NCI-H345 treated with DMSO at 0.1 percent for 48 hours (cell line): Measurements from ENCODE around the gene KDF1.
"Not testable (repeated sequence)": the region's sequence is repeated elsewhere in the genome, so short reads cannot be mapped to it uniquely, and the experiment has no call there.

Experiments used
- DNase-seq: peaks from one replicate; lab custom pipeline; 2025; ENCODE audit not compliant: unreplicated experiment; lab: John Stamatoyannopoulos, UW

Gene KDF1

DNA sequence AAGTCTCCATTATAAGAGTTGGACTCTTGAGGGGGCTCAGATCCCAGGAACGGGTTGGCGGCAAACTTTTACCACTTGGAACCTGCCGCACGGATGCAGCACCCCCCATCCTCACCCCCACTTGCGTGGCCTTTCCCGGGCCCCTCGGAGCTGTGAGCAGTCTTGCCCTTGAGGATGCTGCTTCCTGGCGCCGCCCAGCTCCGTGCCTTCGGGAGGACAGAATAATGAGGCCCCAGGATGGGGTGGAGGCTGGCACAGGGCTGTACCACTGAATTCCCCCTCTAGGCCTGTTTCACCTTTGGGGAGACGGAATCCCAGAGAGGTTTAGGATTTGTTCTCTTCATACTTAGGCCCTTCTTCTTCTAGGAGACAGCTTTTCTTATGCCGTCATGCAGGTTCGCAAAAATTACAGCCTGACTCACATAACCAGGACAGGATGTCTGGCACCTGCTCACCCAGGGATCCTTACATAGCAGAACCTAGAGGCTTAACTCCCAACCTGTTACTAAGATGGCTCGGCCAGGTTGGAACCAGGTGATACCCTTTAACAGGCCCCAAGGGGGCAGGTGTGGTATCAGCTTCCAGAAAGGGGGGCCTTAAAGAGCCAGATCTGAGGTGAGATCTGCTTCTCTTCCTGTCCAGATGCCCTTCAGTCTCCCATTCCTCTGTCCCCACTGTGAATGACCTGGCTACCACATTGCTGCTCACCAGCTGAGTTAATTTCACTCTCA, 34.7 kb upstream of the KDF1 start:
- DNase-seq: no peak

DNA sequence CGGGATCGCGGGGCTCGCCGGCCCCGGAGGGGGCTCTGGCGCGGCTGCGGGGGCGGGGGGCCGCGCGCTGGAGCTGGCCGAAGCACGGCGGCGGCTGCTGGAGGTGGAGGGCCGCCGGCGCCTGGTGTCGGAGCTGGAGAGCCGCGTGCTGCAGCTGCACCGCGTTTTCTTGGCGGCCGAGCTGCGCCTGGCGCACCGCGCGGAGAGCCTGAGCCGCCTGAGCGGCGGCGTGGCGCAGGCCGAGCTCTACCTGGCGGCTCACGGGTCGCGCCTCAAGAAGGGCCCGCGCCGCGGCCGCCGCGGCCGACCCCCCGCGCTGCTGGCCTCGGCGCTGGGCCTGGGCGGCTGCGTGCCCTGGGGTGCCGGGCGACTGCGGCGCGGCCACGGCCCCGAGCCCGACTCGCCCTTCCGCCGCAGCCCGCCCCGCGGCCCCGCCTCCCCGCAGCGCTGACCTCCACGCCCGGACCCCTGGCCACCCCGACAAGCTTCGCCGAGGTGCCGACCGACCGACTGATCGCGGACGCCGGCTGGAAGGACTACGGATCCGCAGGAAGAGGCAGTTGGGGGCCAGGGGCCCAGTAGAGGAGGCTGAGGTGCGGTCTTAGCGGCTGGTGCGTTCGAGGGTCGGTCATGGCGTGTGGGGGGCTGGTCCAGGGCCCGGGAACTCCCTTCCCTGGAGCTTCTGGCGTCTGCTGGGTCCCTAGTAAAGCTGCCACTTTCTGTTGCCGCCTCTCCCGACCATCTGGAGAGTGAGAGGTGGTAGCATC, 33.9 kb upstream of the KDF1 start:
- no peak for DNase-seq

DNA sequence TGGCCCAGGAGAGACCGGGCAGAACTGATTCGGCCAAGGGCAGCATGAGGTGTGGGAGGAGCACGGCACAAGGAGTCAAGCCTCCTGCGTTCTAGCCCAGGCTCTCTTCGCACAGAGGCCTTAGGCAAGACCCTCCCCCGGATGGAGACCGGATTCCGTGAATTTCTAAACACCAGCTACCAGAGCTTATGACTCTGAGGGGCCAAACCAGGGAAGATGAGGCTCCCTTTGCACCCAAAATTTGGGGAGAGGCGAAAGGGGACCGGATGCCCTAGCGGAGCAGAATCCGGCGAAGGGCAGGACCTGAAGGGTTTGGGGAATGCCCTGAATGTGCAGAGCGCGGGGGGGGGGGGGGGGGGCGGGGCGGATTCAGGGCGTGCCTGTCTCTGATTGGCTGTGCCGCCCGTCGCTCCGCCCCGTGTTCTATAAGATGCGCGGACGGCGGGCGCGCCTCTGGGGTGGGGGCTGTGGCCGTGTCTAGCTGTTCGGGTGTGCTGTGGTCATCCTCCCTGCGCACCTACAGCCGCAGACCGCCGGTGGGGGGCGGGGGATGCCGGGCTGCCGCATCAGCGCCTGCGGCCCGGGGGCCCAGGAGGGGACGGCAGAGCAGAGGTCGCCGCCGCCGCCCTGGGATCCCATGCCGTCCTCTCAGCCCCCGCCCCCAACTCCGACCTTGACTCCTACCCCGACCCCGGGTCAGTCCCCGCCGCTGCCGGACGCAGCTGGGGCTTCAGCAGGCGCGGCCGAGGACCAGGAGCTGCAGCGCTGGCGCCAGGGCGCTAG, 33.2 kb upstream of the KDF1 start, which contains the start of gene TRNP1:
TRNP1 (plus strand) TSS at position 456 of the 783 bp plus-strand sequence; CDS start at position 551, 95 bp downstream.
- peak; percentile 66 for DNase-seq

DNA sequence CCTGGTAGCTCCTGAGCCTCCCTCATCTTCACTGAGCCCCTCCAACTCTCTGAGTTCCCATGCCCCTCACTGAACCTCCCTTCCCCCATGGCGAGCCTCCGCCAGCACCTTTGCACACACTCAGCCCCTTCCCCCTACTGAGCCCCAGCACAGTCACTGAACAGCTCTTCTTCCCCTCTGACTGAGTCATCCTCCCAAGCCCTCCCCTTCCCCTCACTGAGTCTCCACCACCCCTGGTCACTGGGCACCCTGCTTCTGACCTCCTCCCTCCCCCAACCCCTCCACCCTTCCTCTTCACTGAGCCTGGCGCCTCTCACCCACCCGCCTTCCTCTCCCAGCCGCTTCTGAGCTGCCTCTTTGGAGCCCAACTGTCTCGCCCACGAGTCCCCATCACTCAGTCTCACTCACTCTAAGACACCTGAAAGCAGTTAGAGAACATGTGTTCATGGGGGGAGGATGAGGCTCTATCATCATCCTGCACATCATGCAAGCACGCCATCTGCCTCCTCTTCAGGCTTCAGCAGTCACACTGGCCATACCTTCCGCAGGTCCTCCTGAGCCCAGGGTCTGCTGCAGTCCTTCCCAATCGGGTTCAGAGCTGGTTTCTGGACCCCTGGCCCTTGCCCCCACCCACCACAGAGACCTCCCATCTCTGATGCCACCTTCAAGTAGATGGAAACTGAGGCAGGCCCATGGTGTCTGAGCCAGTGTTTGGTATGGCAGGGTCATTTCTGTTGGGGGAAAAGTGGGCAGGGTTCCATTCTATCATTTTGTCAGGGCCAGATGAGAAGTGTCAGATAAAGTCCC, 31.2 kb upstream of the KDF1 start:
- DNase-seq: no peak

DNA sequence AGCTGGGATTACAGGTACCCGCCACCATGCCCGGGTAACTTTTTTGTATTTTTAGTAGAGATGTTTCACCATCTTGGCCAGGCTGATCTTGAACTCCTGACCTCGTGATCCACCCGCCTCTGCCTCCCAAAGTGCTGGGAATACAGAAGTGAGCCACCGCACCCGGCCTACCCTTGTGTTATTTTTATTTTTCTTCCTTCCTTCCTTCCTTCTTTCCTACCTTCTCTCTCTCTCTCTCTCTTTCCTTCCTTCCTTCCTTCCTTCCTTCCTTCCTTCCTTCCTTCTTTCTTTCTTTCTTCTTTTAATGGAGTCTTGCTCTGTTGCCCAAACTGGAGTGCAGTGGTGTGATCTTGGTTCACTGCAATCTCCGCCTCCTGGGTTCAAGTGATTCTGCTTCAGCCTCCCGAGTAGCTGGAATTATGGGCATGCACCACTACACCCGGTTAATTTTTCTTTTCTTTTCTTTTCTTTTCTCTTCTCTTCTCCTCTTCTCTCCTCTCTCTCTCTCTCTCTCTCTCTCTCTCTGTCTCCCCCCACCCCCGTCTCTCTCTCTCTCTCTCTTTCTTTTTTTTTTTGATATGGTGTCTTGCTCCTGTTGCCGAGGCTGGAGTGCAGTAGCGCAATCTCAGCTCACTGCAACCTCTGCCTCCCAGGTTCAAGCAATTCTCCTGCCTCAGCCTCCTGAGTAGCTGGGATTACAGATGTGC, 29.3 kb upstream of the KDF1 start:
- DNase-seq: not testable (repeated sequence)

DNA sequence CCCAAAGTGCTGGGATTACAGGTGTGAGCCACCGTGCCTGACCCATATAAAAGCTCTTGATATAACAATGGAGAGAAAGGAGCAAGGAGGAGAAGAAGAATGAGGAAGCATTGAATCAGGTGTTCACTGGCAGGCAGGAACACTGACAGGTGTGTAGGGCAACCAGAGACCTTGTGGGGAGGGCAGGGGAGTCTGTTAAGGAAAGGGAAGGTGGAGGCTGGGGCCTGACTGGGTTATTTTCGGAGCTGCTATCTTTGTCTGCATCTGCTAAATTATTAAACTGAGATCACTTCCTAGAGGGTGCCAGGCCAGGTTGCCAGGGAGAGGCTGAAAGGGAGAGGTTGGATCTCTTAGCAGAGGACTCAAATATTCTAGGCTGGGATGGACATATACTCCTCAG, 26.4 kb upstream of the KDF1 start:
- no peak for DNase-seq

DNA sequence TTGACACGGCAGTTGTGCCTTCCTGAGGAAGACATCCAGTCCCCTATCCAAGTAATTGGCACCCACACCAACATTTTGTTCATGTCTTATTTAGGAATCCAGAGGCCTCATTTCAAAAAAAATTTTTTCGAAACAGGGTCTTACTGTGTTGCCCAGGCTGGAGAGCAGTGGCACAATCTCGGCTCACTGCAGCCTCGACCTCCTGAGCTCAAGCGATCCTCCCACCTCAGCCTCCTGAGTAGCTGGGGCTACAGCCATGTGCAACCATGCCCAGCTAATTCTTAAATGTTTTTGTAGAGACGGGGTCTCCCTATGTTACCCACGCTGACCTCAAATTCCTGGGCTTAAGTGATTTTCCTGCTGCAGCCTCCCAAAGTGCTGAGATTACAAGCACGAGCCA, 24.0 kb upstream of the KDF1 start:
- DNase-seq: no peak

DNA sequence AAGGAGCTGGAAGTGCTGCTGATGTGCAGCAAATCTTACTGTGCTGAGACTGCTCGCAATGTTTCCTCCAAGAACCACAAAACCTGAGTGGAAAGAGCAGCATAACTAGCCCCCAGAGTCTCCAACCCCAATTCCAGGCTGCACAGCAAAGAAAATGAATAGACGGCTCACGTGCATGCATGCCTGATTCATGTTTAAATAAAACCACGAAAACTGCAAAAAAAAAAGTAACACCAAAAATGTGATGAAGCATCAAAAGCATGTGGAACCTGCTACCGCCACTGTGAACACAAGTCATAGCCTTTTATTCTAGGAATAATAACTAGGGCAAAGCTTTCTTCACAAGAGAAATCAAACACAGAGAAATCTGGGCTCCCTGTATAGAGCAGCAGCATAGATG, 23.6 kb upstream of the KDF1 start:
- DNase-seq: no peak

DNA sequence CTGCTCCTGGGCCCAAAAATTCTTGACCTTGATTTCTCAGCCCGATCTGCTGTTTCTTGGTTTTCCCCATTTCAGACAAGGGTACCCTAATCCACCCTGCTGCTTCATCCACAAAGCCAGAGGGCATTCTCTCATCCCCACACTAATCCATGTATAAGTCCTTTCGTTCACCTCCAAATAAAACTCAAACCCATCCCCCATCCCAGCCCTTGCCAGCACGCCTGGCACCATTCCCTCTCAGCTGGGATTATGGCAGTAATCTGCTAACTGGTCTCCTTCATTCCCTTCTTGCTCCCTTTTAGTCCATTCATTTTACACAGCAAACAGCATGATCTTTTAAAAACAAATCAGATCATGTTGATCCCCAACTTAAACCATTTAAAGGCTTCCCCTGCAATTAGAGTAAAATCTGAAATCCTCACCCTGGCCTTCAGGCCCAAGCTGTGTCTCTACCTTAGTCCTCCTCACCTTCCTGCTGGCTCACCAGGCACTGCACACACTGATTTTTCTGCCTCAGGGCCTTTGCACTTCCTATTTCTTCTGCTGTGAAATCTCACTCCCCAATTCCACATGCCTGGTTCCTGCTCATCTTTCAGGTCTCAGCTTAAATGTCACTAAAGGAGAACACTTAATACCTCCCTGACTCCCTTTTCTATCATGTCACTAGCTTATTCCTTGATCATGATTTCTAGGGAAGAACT, 21.0 kb upstream of the KDF1 start:
- no peak for DNase-seq

DNA sequence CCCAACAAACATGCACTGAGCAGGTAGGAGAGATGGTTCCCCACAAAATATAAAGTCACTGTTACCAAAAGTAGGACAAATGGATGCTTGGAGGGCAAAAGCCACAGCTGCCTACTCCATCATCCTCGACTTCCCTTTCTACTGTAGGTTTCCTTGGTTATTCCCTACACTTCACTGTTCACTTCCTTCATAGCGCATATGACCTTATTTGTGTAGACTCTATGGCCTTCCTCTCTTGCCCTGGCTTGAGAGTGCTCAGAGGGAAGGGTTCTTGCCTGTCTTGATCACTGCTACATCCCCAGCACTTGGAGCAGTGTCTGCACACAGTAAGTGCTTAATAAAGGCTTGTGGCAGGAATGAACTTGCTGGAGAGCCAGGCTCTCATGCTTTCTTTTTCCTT, 18.6 kb upstream of the KDF1 start:
- DNase-seq: no peak

DNA sequence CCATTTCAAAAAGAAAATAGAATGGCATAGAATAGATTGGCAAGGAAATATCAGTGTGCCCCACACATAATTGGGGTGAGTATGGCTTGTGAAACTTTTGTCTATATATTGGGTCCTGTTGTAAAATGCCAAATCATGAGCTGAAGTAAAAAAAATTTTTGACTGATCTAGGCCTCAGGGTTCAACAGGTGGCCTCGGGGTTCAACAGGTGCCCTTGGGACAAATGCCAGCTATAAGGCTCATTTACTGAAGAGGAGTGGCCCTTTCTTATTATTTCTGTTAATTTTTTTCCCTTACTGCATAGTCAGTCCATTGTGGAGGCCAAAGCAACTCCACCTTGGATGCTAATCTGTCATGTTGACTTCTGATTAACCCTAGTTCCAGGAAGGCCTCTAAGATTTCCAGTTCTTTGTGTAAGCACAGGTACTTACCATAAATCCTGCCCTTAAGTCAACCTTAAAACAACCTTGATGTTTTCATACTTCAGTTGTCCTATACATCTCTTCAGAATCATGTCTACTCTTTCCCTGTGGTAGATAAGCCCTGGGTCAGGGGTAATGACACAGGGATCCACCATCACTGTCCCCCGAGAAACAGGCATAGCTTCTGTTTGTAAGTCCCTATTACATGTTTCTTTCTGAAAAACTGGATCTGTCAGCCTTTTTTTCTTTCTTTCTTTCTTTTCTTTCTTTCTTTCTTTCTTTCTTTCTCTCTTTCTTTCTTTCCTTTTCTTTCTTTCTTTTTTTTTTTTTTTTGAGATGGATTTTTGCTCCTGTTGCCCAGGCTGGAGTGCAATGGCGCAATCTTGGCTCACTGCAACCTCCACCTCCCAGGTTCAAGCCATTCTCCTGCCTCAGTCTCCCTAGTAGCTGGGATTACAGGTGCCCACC, 16.6 kb upstream of the KDF1 start:
- no peak for DNase-seq

DNA sequence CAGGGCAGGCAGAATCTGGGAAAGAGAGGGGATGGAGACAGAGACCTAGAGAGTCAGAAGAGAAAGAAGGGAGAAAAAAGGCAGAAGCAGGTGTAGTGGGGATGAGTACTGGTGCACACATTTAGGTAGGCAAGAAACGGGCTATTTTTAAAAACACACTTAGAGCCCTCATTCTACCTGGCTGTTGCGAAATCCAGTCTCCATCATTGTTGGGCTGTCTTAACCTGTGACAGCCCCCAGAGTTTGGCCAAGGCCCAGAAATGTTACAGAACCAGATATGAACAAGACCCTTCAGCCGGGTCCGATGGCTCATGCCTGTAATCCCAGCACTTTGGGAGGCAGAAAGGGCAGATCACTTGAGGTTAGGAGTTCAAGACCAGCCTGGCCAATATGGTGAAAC, 12.6 kb upstream of the KDF1 start:
- DNase-seq: no peak

DNA sequence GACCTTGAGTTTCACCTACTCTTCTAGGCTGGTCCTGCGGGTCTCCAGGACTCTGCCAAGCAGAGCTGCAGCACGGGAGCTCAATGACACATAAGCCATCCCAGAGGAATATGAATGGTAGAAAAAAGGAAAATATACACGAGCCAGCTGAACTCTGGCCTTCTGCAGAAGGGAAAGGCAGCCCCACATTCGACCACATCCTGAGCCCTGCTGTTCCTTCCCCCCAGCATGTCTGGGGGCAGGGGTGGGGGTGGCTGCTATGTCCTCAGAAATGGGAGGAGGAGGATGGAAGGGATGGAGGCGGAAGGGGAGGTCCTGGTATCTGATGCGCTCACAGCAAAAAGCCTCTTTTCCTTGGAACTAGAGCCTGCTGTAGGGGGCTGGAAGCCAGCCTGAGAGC, 12.1 kb upstream of the KDF1 start:
- DNase-seq: no peak

DNA sequence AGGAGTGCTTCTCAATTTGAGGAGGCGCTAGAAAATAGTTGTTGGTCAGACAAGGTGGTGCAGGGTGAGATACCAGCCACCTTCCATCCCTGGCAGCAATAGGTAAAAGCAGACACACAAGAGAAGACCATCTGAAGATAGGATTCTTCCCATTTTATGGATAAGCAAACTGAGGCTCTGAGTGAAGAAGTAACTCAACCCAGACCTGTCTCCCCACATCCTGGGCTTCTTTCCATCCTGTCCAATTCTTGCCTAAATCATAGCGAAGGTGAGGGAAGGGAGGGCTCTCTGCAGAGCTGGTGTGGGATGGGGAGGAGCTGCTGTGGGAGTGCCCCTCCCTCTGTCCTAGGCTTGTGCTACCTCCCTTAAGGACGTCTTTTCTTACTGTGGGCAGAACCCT, 11.3 kb upstream of the KDF1 start:
- DNase-seq: no peak

DNA sequence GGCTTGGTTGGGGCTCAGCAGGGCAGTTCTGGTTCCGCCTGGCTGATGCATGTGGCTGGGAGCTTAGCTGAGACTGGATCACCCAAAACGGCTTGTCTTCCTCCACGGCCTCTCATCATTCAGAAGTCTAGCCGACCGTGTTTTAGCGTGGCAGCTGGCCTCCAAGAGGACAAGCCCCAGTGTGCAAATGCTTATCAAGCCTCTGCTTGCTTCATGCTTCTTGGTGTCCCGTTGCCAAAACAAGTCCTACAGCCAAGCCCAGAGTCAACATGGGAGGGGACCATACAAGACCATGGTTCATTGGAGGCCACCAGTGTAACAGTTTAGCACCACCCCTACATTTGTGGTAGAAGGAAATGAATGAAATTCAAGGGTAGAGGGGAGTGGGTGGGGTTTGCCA, 10.5 kb upstream of the KDF1 start:
- no peak for DNase-seq

DNA sequence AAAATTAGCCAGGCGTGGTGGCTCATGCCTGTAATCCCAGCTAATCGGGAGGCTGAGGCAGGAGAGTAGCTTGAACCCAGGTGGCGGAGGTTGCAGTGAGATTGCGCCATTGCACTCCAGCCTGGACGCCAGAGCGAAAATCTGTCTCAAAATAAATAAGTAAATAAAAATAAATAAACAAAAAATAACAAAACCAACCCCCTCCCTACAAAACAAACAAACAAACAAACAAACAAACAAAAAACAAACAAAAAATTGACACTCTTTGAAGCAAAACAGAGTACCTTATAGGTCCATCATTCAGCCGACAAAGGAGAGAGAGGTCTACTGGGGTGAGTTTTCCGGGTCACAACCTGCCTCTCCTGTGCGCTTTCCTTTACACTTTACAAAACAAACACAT, 5.4 kb upstream of the KDF1 start:
- no peak for DNase-seq

DNA sequence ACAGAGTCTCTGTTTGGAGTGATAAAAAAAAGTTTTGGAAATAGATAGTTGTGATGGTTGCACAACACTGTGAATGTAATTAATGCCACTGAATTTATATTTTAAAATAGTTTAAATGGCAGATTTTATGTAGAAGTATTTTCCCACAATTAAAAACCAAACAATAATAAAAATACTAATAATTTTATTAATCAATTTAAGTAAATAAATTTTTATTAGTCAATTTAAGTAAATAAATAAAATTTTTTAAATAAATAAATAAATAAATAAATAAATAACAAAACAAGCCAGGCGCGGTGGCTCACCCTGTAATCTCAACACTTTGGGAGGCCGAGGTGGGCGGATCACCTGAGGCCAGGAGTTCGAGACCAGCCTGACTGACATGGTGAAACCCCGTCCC, 4.9 kb upstream of the KDF1 start:
- DNase-seq: no peak

DNA sequence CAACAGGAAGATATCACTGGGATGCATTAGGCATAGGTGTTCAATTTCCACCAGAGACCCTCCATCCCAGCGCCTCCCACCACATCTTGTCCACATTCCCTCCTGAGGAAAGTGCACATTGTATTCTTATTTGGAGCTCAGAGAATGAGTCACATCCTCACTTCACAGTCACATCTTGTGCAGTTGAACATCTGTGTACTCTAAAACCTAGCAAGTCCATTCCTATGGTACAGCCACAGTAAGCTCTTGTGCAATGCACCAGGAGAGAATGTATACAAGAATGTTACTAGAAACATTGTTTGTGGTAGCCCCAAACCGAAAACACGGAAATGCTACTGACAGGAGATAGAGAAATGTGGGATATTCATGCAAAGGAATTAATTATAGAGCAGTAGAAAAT, 1.6 kb upstream of the KDF1 start:
- DNase-seq: no peak

DNA sequence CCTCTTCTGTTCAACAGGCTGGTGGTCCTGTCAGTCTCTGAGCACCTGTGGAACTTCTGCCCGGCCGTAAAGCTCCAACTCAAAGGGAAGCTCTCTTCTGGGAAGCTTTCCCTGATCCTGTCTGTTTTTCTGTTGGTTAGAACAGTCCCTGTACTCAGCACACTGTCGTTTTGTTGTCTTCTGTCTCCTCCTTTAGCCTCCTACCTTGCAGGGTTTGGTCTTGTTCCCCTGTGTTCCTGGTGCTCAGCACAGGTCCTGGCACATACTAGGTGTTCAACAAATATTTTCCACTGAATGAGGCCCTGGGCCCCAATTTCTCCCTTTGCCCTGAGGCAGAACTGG, 328 bp upstream of the KDF1 start:
- no peak for DNase-seq
